IMR-90 (cell line): ENCODE data around the gene PGF. TPM values are rescaled to one million over a fixed set of nuclear protein-coding genes. Genes with fewer than 3 reads are reported as not detected.

Source experiments
- ATAC-seq: fragments of 200-7000 bp; cut with Tn5 transposase; 2 replicates; pipeline ENCODE4 v1.9.1; 2020; ENCODE audit warnings: low read depth, mild to moderate bottlenecking, moderate library complexity
- BruUV-seq: library from RNA; stranded (reverse); fragments of 400-500 nt; replicated peaks from 2 replicates; lab custom pipeline; 2021; lab: Mats Ljungman, UMichigan
- CTCF ChIA-PET: fragments of 300-600 bp; formaldehyde crosslinking; extraction: SDS; loops from one replicate; lab custom pipeline; 2021; ENCODE audit warnings: antibody characterized with exemption; lab: Yijun Ruan, JAX
- POLR2A ChIA-PET: fragments of 300-600 bp; sonication (Branson Sonifier 250); formaldehyde crosslinking; loops from one replicate; lab custom pipeline; 2022; ENCODE audit warnings: antibody characterized with exemption; ENCODE audit not compliant: unreplicated experiment; lab: Charles Lee
- DNase-seq: peaks from one replicate; pipeline ENCODE4 v3.0.0; 2013
- H2AFZ ChIP-seq: replicated peaks from 2 replicates; pipeline ENCODE3; 2013; ENCODE audit warnings: low read length, mild to moderate bottlenecking; ENCODE audit not compliant: poor library complexity
- H2AK5ac ChIP-seq: 2 replicates; pipeline ENCODE4 v1.6.1; 2013; ENCODE audit warnings: low read depth, low read length, inconsistent platforms
- H2AK9ac ChIP-seq: replicated peaks from 2 replicates; pipeline ENCODE3; 2013; ENCODE audit warnings: mild to moderate bottlenecking, low read depth, low read length, moderate library complexity; ENCODE audit not compliant: poor library complexity
- H2BK120ac ChIP-seq: 2 replicates; pipeline ENCODE4 v1.6.1; 2013; ENCODE audit warnings: low read depth, low read length, inconsistent platforms
- H2BK15ac ChIP-seq: 3 replicates; pipeline ENCODE4 v1.6.1; 2013; ENCODE audit warnings: low read depth, low read length, inconsistent platforms
- H2BK20ac ChIP-seq: 2 replicates; pipeline ENCODE4 v1.6.1; 2013; ENCODE audit warnings: low read depth, mild to moderate bottlenecking, inconsistent platforms, low read length, moderate library complexity
- H2BK5ac ChIP-seq: 2 replicates; pipeline ENCODE4 v1.6.1; 2013; ENCODE audit warnings: mild to moderate bottlenecking, low read depth, low read length, inconsistent platforms; ENCODE audit not compliant: poor library complexity, severe bottlenecking
- H3K14ac ChIP-seq: replicated peaks from 2 replicates; pipeline ENCODE4 v1.6.1; 2013; ENCODE audit warnings: low read depth, low read length, inconsistent platforms
- H3K18ac ChIP-seq: 2 replicates; pipeline ENCODE4 v1.6.1; 2013; ENCODE audit warnings: low read depth, low read length, control low read depth
- H3K23ac ChIP-seq: 2 replicates; pipeline ENCODE4 v1.6.1; 2013; ENCODE audit warnings: low read depth, low read length, inconsistent platforms
- H3K27ac ChIP-seq: 2 replicates; pipeline ENCODE4 v1.5.1; 2013; ENCODE audit warnings: mild to moderate bottlenecking, control low read depth, low read length; ENCODE audit not compliant: insufficient read depth
- H3K27me3 ChIP-seq: 2 replicates; pipeline ENCODE4 v1.6.1; 2013; ENCODE audit warnings: low read length; ENCODE audit not compliant: control insufficient read depth, insufficient read depth
- H3K36me3 ChIP-seq: 2 replicates; pipeline ENCODE4 v1.6.1; 2013; ENCODE audit warnings: low read length, mixed read lengths; ENCODE audit not compliant: control insufficient read depth, insufficient read depth
- H3K4ac ChIP-seq: 2 replicates; pipeline ENCODE4 v1.6.1; 2013; ENCODE audit warnings: low read depth, low read length, inconsistent platforms
- H3K4me1 ChIP-seq: 2 replicates; pipeline ENCODE4 v1.6.1; 2013; ENCODE audit warnings: low read length, mixed read lengths; ENCODE audit not compliant: control insufficient read depth, insufficient read depth
- H3K4me2 ChIP-seq: 2 replicates; pipeline ENCODE4 v1.6.1; 2013; ENCODE audit warnings: low read depth, mild to moderate bottlenecking, control low read depth, low read length, moderate library complexity
- H3K4me3 ChIP-seq: 2 replicates; pipeline ENCODE4 v1.5.1; 2013; ENCODE audit warnings: low read depth, mild to moderate bottlenecking, control low read depth, low read length, moderate library complexity; ENCODE audit not compliant: insufficient read depth
- H3K56ac ChIP-seq: 2 replicates; pipeline ENCODE4 v1.6.1; 2013; ENCODE audit warnings: low read length, inconsistent platforms; ENCODE audit not compliant: insufficient read depth; ENCODE audit errors: extremely low read depth
- H3K79me1 ChIP-seq, 2 experiments: 2 replicates each; pipeline ENCODE4 v1.6.1; 2013; ENCODE audit warnings: low read length in 2 of 2, inconsistent platforms in 1 of 2, low read depth in 1 of 2
- H3K9ac ChIP-seq: 2 replicates; pipeline ENCODE4 v1.6.1; 2013; ENCODE audit warnings: low read depth, low read length, control low read depth
- H3K9me1 ChIP-seq: 2 replicates; pipeline ENCODE4 v1.6.1; 2013; ENCODE audit warnings: low read length, inconsistent platforms; ENCODE audit not compliant: insufficient read depth
- H3K9me3 ChIP-seq: 2 replicates; pipeline ENCODE4 v1.6.1; 2013; ENCODE audit warnings: low read length; ENCODE audit not compliant: control insufficient read depth, insufficient read depth
- H4K20me1 ChIP-seq: 2 replicates; pipeline ENCODE4 v1.6.1; 2013; ENCODE audit warnings: low read length, inconsistent platforms; ENCODE audit not compliant: insufficient read depth
- H4K5ac ChIP-seq: 2 replicates; pipeline ENCODE4 v1.6.1; 2013; ENCODE audit warnings: mild to moderate bottlenecking, low read depth, low read length, control low read depth
- H4K8ac ChIP-seq, 2 experiments: 2 replicates each; pipeline ENCODE4 v1.6.1; 2013; ENCODE audit warnings: low read depth in 2 of 2, low read length in 2 of 2, control low read depth in 1 of 2, inconsistent platforms in 1 of 2
- H4K91ac ChIP-seq: 2 replicates; pipeline ENCODE4 v1.6.1; 2013; ENCODE audit warnings: low read depth, low read length, inconsistent platforms; ENCODE audit not compliant: insufficient read depth
- CTCF ChIP-seq: conservative IDR thresholded peaks from 2 replicates; pipeline ENCODE4 v1.5.1; 2012; ENCODE audit warnings: mild to moderate bottlenecking, low read depth, low read length, improper control_type of control experiment
- RAD21 ChIP-seq: IDR thresholded peaks from 2 replicates; pipeline ENCODE4 v1.6.1; 2012; ENCODE audit warnings: low read length, improper control_type of control experiment
- SMC3 ChIP-seq: fragments of 150-350 bp; IDR thresholded peaks from 2 replicates; pipeline ENCODE4 v1.6.1; 2016; ENCODE audit warnings: low read depth, mild to moderate bottlenecking, antibody characterized with exemption, low read length, moderate library complexity
- WGBS, 2 experiments: methylation state at CpG; one replicate each; pipeline versions ENCODE4 v1.1.5 to v1.1.7; 2013; ENCODE audit warnings: missing lambda C conversion rate in 2 of 2; ENCODE audit not compliant: insufficient read length in 1 of 2; ENCODE audit errors: extremely low coverage in 2 of 2; 5-methylcytosine and 5-hydroxymethylcytosine counted together
- dilution Hi-C: fragments of 300-500 bp; cut with HindIII; formaldehyde crosslinking; loops from one replicate; pipeline ENCODE4 v1.14.3; 2018; ENCODE audit warnings: low sequenced_read_pairs; ENCODE audit not compliant: unreplicated experiment
- in situ Hi-C: fragments of 300-500 bp; cut with MboI; formaldehyde crosslinking; loops from 3 replicates; pipeline ENCODE4 v1.14.3; 2019; ENCODE audit warnings: low sequenced_read_pairs, inconsistent platforms, mixed read lengths
- intact Hi-C: fragments of 100-400 bp; cut with micrococcal nuclease; formaldehyde crosslinking; loops from 2 replicates; pipeline ENCODE4 v1.10.0; 2022
- polyA plus RNA-seq, 3 experiments: library from polyadenylated mRNA; depleted of rRNA; stranded (reverse); fragments of >200 nt; gene quantifications; 2 replicates each; pipeline ENCODE4 v1.2.3, GENCODE V29; 2012; ENCODE audit warnings: low replicate concordance in 1 of 3
- total RNA-seq: library from RNA; depleted of rRNA; stranded (reverse); fragments of >200 nt; gene quantifications from 2 replicates; pipeline ENCODE4 v1.2.3, GENCODE V29; 2012

PGF gene
- total and polyA plus RNA-seq, 2 of the 4 experiments (the other 2 are of a cell fraction) = 0.36 to 0.39 TPM

GRCh38 chr14:74910556-74910955 lies 44.8 kb downstream of the PGF start:
- no peak overlapping the region for H2BK120ac ChIP-seq
- no peak for ATAC-seq
- H2BK20ac ChIP-seq = no peak overlapping the region
- in situ Hi-C loops = loop anchor here (5.0 to 10.0 kb wide), 2 partner anchors 167 to 394 kb away; no protein-coding TSS in a partner anchor
- no peak overlapping the region for H3K14ac ChIP-seq
- peaks cover 1% of the 10 kb centered on the region; the same call in 1 of the 2 replicates for H3K4me1 ChIP-seq
- H3K18ac ChIP-seq = no peak overlapping the region
- H3K36me3 ChIP-seq = peaks cover 4% of the 10 kb centered on the region
- H3K4ac ChIP-seq = no peak overlapping the region
- TF ChIP-seq CTCF (no peak), RAD21 (no peak), SMC3 (no peak)
- no peak overlapping the region for H3K27ac ChIP-seq
- no peaks in the 10 kb centered on the region for H3K79me1 ChIP-seq
- no TSS peak for BruUV-seq
- H4K91ac ChIP-seq = no peak overlapping the region
- H2AFZ ChIP-seq = peak overlapping the region; percentile 53
- H3K4me3 ChIP-seq = no peak overlapping the region
- WGBS, 2 experiments = no CpG with 5 or more reads among the region's 10 CpGs
- peaks cover 3% of the 10 kb centered on the region; the same call in 1 of the 2 replicates for H3K9me1 ChIP-seq
- peaks cover 6% of the 10 kb centered on the region for H4K20me1 ChIP-seq
- H3K9me3 ChIP-seq = no peaks in the 10 kb centered on the region
- H2BK5ac ChIP-seq = no peak overlapping the region
- no peak overlapping the region for H3K9ac ChIP-seq
- no peak overlapping the region for H2AK5ac ChIP-seq
- no peak overlapping the region for H3K23ac ChIP-seq
- no peaks in the 10 kb centered on the region for H3K27me3 ChIP-seq
- ChIA-PET CTCF (no interaction called here), POLR2A (no interaction called here)
- no peak overlapping the region for H2BK15ac ChIP-seq
- dilution Hi-C loops = no loop called here
- no peak for DNase-seq
- intact Hi-C loops = no loop called here
- no peak overlapping the region for H3K4me2 ChIP-seq
- H3K56ac ChIP-seq = no peak overlapping the region
- no peak overlapping the region for H2AK9ac ChIP-seq
- no peak overlapping the region for H4K5ac ChIP-seq
- H4K8ac ChIP-seq = no peak overlapping the region
